Activated naive CD8-positive, alpha-beta T cell treated with anti-CD3 and anti-CD28 coated beads, Interleukin-2, amount 50 U/mL, for 24 hours (primary cell): ENCODE results near the gene SYT17.
A peak's percentile ranks its signal among the peaks of the same experiment; 100 is the strongest.
"Not testable (repeated sequence)": the region's sequence is repeated elsewhere in the genome, so short reads cannot be mapped to it uniquely, and the experiment has no call there.

Experiments used
- ATAC-seq: fragments of 150-1000 bp; cut with Tn5 transposase; one replicate; pipeline ENCODE4 v1.10.0; 2021
- DNase-seq: peaks from one replicate; pipeline ENCODE4 v3.0.0; 2021
- H3K27ac Mint-ChIP-seq: one replicate; pipeline ENCODE4 v1.8.0; 2021; ENCODE audit warnings: mild to moderate bottlenecking, mixed read lengths
- H3K27me3 Mint-ChIP-seq: one replicate; pipeline ENCODE4 v1.8.0; 2021; ENCODE audit warnings: mixed read lengths
- H3K36me3 Mint-ChIP-seq: one replicate; pipeline ENCODE4 v1.8.0; 2021; ENCODE audit warnings: low read depth, mixed read lengths
- H3K4me1 Mint-ChIP-seq: one replicate; pipeline ENCODE4 v1.8.0; 2021; ENCODE audit warnings: mixed read lengths
- H3K4me3 Mint-ChIP-seq: one replicate; pipeline ENCODE4 v1.8.0; 2021; ENCODE audit warnings: mild to moderate bottlenecking, moderate library complexity, mixed read lengths
- H3K9me3 Mint-ChIP-seq: one replicate; pipeline ENCODE4 v1.8.0; 2021; ENCODE audit warnings: mixed read lengths

SYT17 gene

GRCh38 chr16:19174478-19174877 lies 6.4 kb downstream of the SYT17 start:
- no peaks in the 10 kb centered on the region for H3K4me1 Mint-ChIP-seq
- peaks cover 13% of the 10 kb centered on the region for H3K27me3 Mint-ChIP-seq
- DNase-seq (no peak), ATAC-seq (no peak)
- H3K27ac Mint-ChIP-seq: no peak overlapping the region
- H3K36me3 Mint-ChIP-seq: no peaks in the 10 kb centered on the region
- H3K4me3 Mint-ChIP-seq: no peak overlapping the region
- no peaks in the 10 kb centered on the region for H3K9me3 Mint-ChIP-seq

- Mint-ChIP-seq H3K27me3 (peaks cover 7% of the 10 kb centered on the region), H3K36me3 (no peaks in the 10 kb centered on the region), H3K4me3 (no peak overlapping the region), H3K9me3 (no peaks in the 10 kb centered on the region), H3K27ac (no peak overlapping the region), H3K4me1 (no peaks in the 10 kb centered on the region)
- no peak for DNase-seq
- ATAC-seq: no peak
These were observed 7.6 kb downstream of the SYT17 start for GRCh38 chr16:19175492-19176262.

GRCh38 chr16:19177111-19177739 lies 9.2 kb downstream of the SYT17 start:
- no peak overlapping the region for H3K27ac Mint-ChIP-seq

GRCh38 chr16:19179546-19180490 lies 11.8 kb downstream of the SYT17 start:
- Mint-ChIP-seq H3K36me3 (no peaks in the 10 kb centered on the region), H3K4me1 (no peaks in the 10 kb centered on the region), H3K27me3 (peaks cover 8% of the 10 kb centered on the region), H3K4me3 (no peak overlapping the region), H3K27ac (no peak overlapping the region), H3K9me3 (no peaks in the 10 kb centered on the region)
- DNase-seq: peak; percentile 51
- no peak for ATAC-seq

More at GRCh38 chr16:19177111-19177739, 9.2 kb downstream of the SYT17 start:
- H3K36me3 Mint-ChIP-seq: no peaks in the 10 kb centered on the region
- ATAC-seq (no peak), DNase-seq (no peak)
- H3K4me1 Mint-ChIP-seq: no peaks in the 10 kb centered on the region
- H3K9me3 Mint-ChIP-seq: no peaks in the 10 kb centered on the region
- peaks cover 10% of the 10 kb centered on the region for H3K27me3 Mint-ChIP-seq
- H3K4me3 Mint-ChIP-seq: no peak overlapping the region

GRCh38 chr16:19180741-19181140 lies 12.7 kb downstream of the SYT17 start:
- DNase-seq (no peak), ATAC-seq (no peak)
- H3K9me3 Mint-ChIP-seq: no peaks in the 10 kb centered on the region
- peaks cover 8% of the 10 kb centered on the region for H3K27me3 Mint-ChIP-seq
- no peaks in the 10 kb centered on the region for H3K36me3 Mint-ChIP-seq
- no peak overlapping the region for H3K4me3 Mint-ChIP-seq
- no peaks in the 10 kb centered on the region for H3K4me1 Mint-ChIP-seq
- H3K27ac Mint-ChIP-seq: no peak overlapping the region

GRCh38 chr16:19182481-19182880 lies 14.4 kb downstream of the SYT17 start:
- no peaks in the 10 kb centered on the region for H3K4me1 Mint-ChIP-seq
- peaks cover 5% of the 10 kb centered on the region for H3K27me3 Mint-ChIP-seq
- H3K27ac Mint-ChIP-seq: no peak overlapping the region
- H3K36me3 Mint-ChIP-seq: no peaks in the 10 kb centered on the region
- ATAC-seq: no peak
- H3K9me3 Mint-ChIP-seq: no peaks in the 10 kb centered on the region
- DNase-seq: no peak
- H3K4me3 Mint-ChIP-seq: no peak overlapping the region

- H3K4me1 Mint-ChIP-seq: no peaks in the 10 kb centered on the region
- H3K4me3 Mint-ChIP-seq: no peak overlapping the region
- DNase-seq (no peak), ATAC-seq (no peak)
- peaks cover 4% of the 10 kb centered on the region for H3K9me3 Mint-ChIP-seq
- H3K27ac Mint-ChIP-seq: no peak overlapping the region
- peaks cover 2% of the 10 kb centered on the region for H3K36me3 Mint-ChIP-seq
- H3K27me3 Mint-ChIP-seq: peaks cover 8% of the 10 kb centered on the region
These were observed 15.1 kb downstream of the SYT17 start for GRCh38 chr16:19183187-19183586.

GRCh38 chr16:19184823-19185509 lies 16.9 kb downstream of the SYT17 start:
- DNase-seq (no peak), ATAC-seq (no peak)
- no peak overlapping the region for H3K27ac Mint-ChIP-seq
- H3K27me3 Mint-ChIP-seq: peaks cover 9% of the 10 kb centered on the region
- H3K4me1 Mint-ChIP-seq: no peaks in the 10 kb centered on the region
- peaks cover 4% of the 10 kb centered on the region for H3K9me3 Mint-ChIP-seq
- peaks cover 2% of the 10 kb centered on the region for H3K36me3 Mint-ChIP-seq
- H3K4me3 Mint-ChIP-seq: no peak overlapping the region

GRCh38 chr16:19185510-19185851 lies 17.4 kb downstream of the SYT17 start:
- H3K36me3 Mint-ChIP-seq: peaks cover 2% of the 10 kb centered on the region
- H3K4me1 Mint-ChIP-seq: peaks cover 2% of the 10 kb centered on the region
- no peak overlapping the region for H3K4me3 Mint-ChIP-seq

DNA sequence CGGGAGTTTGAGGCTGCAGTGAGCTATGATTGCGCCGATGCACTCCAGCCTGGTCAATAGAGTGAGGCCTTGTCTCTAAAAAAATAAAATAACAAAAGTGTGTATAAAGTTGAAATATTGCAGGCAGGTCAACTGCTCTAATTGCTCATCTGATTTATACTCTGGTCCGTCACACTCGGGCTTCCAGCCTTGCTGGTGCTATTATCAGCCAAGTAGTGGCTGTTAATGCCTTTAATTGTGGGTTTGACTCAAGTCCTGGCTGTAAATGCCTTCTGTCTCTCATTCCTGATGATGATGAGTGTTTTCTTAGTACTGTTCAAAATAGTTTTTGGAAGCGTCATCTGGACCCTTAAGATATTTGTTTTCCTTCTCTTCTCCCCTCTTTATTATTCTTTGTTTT lies 18.4 kb downstream of the SYT17 start:
- Mint-ChIP-seq H3K27me3 (peaks cover 8% of the 10 kb centered on the region), H3K27ac (no peak overlapping the region), H3K4me3 (no peak overlapping the region), H3K4me1 (peaks cover 3% of the 10 kb centered on the region), H3K36me3 (peaks cover 2% of the 10 kb centered on the region), H3K9me3 (peaks cover 4% of the 10 kb centered on the region)
- ATAC-seq (no peak), DNase-seq (no peak)

More at GRCh38 chr16:19185510-19185851, 17.4 kb downstream of the SYT17 start:
- peaks cover 11% of the 10 kb centered on the region for H3K27me3 Mint-ChIP-seq
- peaks cover 4% of the 10 kb centered on the region for H3K9me3 Mint-ChIP-seq
- DNase-seq: no peak
- no peak overlapping the region for H3K27ac Mint-ChIP-seq
- no peak for ATAC-seq

DNA sequence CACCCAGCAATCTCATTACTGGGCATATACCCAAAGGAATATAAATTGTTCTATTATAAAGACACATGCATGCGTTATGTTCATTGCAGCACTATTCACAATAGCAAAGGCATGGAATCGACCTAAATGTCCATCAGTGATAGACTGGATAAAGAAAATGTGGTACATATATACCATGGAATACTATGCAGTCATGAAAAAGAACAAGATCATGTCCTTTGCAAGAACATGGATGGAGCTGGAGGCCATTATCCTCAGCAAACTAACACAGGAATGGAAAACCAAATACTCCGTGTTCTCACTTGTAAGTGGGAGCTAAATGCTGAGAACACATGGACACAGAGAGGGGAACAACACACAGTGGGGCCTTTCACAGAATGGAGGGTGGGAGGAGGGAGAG lies 19.9 kb downstream of the SYT17 start:
- H3K4me3 Mint-ChIP-seq, ATAC-seq, H3K27ac Mint-ChIP-seq, H3K4me1 Mint-ChIP-seq, H3K36me3 Mint-ChIP-seq, DNase-seq, H3K9me3 Mint-ChIP-seq: not testable (repeated sequence)
- H3K27me3 Mint-ChIP-seq: peaks cover 11% of the 10 kb centered on the region

GRCh38 chr16:19188406-19188805 lies 20.4 kb downstream of the SYT17 start:
- DNase-seq: no peak
- no peak overlapping the region for H3K27ac Mint-ChIP-seq
- H3K9me3 Mint-ChIP-seq: peaks cover 4% of the 10 kb centered on the region
- H3K36me3 Mint-ChIP-seq: peaks cover 2% of the 10 kb centered on the region
- H3K4me3 Mint-ChIP-seq: no peak overlapping the region
- no peak for ATAC-seq
- H3K4me1 Mint-ChIP-seq: peaks cover 3% of the 10 kb centered on the region
- H3K27me3 Mint-ChIP-seq: peaks cover 11% of the 10 kb centered on the region

DNA sequence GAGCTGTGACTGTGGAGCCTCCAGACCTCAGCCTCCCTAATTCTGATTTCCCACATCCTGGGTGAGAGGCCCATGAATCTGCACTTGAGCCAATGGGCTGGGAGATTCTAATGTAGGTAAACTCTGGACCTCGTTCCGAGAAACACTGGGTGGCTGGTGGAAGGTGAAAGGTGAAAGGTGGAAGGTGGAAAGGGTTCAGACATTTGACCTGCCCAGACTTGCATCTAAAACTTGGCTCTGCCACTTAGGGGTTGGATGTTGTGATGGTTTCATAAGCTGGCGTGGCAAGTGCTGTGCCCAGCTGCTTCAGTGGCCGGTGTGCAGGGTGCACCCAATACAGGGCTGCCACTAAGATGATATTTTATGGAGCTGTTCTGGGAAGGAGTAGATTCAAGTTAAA lies 24.8 kb downstream of the SYT17 start:
- H3K4me3 Mint-ChIP-seq: no peak overlapping the region
- H3K27me3 Mint-ChIP-seq: peaks cover 11% of the 10 kb centered on the region
- H3K9me3 Mint-ChIP-seq: peaks cover 4% of the 10 kb centered on the region
- peaks cover 3% of the 10 kb centered on the region for H3K4me1 Mint-ChIP-seq
- H3K27ac Mint-ChIP-seq: no peak overlapping the region
- H3K36me3 Mint-ChIP-seq: peaks cover 2% of the 10 kb centered on the region
- DNase-seq: no peak
- ATAC-seq: no peak

GRCh38 chr16:19196871-19197270 lies 28.8 kb downstream of the SYT17 start:
- Mint-ChIP-seq H3K9me3 (peaks cover 5% of the 10 kb centered on the region), H3K4me3 (no peak overlapping the region), H3K4me1 (no peaks in the 10 kb centered on the region), H3K36me3 (no peaks in the 10 kb centered on the region), H3K27ac (no peak overlapping the region), H3K27me3 (peaks cover 3% of the 10 kb centered on the region)
- DNase-seq: no peak
- no peak for ATAC-seq
